Measurements from ENCODE around the gene CDH4.

The CDH4 gene

GRCh38 chr20:61661583-61661982, 409.5 kb downstream of the CDH4 start:
- Histone ChIP-seq H3K9me3 (ENCODE audit: control insufficient read depth in 1 of 2, low read length in 2 of 2) (no peaks in the 10 kb centered on the region), H3K4me1 (ENCODE audit: control insufficient read depth in 1 of 2, insufficient read depth in 2 of 2, low read length in 2 of 2) (no peaks in the 10 kb centered on the region), H3K27me3 (ENCODE audit: low read depth, low read length) (no peaks in the 10 kb centered on the region), H3K27ac (ENCODE audit: low read length) (no peak overlapping the region), H3K4me3 (ENCODE audit: low read depth in 1 of 2, low read length in 2 of 2) (no peak overlapping the region), H3K36me3 (ENCODE audit: control insufficient read depth in 1 of 2, insufficient read depth in 2 of 2, low read length in 2 of 2) (no peaks in the 10 kb centered on the region)

DNA sequence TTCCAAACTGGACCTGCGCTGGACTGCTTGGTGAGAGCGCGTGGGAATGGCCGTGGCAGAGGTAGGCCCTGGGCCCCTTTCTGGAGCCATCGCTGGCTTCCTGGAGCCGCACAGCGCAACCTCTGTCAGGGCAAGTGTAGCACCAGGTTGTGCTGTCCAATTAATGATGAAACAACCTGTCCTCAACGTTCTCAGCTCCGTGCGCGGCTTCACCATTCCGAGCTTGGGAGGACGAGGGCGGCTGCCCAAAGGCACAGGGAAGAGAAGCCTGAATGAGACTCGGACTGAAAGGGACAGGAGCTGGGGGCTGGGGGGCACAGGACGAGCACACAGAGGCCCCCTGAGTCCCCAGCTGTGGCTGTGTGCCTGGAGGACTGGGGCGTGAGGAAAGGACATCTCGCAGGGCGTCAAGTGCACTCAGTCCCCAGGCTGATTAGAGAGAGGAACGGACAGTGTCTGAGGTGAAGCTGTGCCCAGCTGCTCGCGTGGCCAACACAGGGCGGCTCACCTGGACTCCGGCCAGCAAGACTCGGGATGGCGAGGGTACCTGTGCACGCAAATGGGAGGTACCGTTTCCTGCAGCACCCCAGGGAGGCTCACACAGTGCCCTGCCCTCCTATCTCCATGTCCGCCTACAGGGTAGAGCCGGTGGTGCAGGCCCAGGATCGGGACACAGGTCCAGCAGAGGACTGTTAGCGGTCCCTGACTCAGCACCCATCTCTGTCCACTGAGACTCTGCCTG, 410.3 kb downstream of the CDH4 start:
- H3K4me3 ChIP-seq (ENCODE audit: low read depth in 1 of 2, low read length in 2 of 2) = no peak overlapping the region
- H3K4me1 ChIP-seq (ENCODE audit: control insufficient read depth in 1 of 2, insufficient read depth in 2 of 2, low read length in 2 of 2) = no peaks in the 10 kb centered on the region
- H3K27ac ChIP-seq (ENCODE audit: low read length) = no peak overlapping the region
- no peaks in the 10 kb centered on the region for H3K36me3 ChIP-seq (ENCODE audit: control insufficient read depth in 1 of 2, insufficient read depth in 2 of 2, low read length in 2 of 2)
- no peaks in the 10 kb centered on the region for H3K9me3 ChIP-seq (ENCODE audit: control insufficient read depth in 1 of 2, low read length in 2 of 2)
- no peaks in the 10 kb centered on the region for H3K27me3 ChIP-seq (ENCODE audit: low read depth, low read length)

DNA sequence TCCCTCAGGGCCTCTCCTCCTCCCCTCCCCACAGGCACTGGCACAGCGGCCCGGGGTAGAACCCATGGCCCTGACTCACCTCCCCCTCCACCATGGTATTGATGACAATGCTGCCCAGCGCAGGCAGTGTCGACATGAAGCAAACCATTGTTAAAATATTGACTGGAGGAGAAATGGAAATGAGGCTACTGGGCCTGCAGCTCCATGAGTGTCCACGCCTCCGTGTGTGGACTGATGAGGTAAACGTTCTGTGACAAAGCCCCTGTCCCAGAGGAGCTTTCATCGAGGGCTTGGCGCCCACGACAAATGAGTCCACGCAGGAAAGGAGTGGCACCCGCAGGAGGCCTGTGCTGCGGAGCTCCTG, 410.9 kb downstream of the CDH4 start:
- H3K27ac ChIP-seq (ENCODE audit: low read length) = no peak overlapping the region
- H3K4me3 ChIP-seq (ENCODE audit: low read depth in 1 of 2, low read length in 2 of 2) = no peak overlapping the region
- no peaks in the 10 kb centered on the region for H3K27me3 ChIP-seq (ENCODE audit: low read depth, low read length)
- H3K4me1 ChIP-seq (ENCODE audit: control insufficient read depth in 1 of 2, insufficient read depth in 2 of 2, low read length in 2 of 2) = no peaks in the 10 kb centered on the region
- H3K9me3 ChIP-seq (ENCODE audit: control insufficient read depth in 1 of 2, low read length in 2 of 2) = no peaks in the 10 kb centered on the region
- H3K36me3 ChIP-seq (ENCODE audit: control insufficient read depth in 1 of 2, insufficient read depth in 2 of 2, low read length in 2 of 2) = no peaks in the 10 kb centered on the region

- H3K36me3 ChIP-seq (ENCODE audit: control insufficient read depth in 1 of 2, insufficient read depth in 2 of 2, low read length in 2 of 2) = no peaks in the 10 kb centered on the region
- H3K27me3 ChIP-seq (ENCODE audit: low read depth, low read length) = no peaks in the 10 kb centered on the region
These were observed 411.7 kb downstream of the CDH4 start for GRCh38 chr20:61663521-61664425.

DNA sequence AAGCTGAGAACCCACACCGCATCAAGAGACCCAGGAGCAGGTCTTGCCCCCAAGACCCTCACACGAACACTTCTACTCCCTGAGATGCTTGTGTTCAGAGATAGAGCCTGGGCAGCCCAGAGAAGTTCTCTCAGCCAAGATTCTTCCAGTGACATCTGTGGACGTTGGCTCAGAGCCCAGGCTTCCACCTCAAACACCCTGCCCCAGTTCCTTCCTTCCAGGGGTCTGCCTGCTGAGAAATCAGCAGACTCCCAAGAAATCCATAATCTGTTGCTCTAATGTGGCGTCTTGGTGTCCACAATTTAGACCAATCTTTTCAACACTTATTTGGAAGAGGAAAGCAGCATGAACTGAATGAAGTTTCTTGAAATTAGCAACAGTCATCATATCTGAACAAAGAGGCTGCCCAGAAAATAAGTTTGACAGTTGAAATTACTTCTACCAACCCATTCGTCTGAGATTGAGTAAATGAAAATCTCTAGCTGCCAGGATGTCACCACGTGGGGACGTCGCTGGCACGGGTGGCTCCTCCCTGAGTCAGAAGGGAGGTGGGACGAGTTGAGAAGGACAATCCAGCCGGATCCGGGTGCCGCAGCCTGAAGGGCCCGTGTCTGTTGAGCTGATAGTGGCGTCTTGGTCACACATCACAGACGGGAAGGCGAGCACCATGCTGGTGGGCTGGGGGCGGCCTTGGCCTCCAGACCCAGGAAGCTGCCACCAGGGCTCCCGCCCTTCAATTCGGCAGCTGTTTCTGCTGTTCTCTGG, 412.7 kb downstream of the CDH4 start:
- Histone ChIP-seq H3K36me3 (ENCODE audit: control insufficient read depth in 1 of 2, insufficient read depth in 2 of 2, low read length in 2 of 2) (no peaks in the 10 kb centered on the region), H3K9me3 (ENCODE audit: control insufficient read depth in 1 of 2, low read length in 2 of 2) (no peaks in the 10 kb centered on the region), H3K4me3 (ENCODE audit: low read depth in 1 of 2, low read length in 2 of 2) (no peak overlapping the region), H3K27me3 (ENCODE audit: low read depth, low read length) (no peaks in the 10 kb centered on the region), H3K27ac (ENCODE audit: low read length) (no peak overlapping the region), H3K4me1 (ENCODE audit: control insufficient read depth in 1 of 2, insufficient read depth in 2 of 2, low read length in 2 of 2) (no peaks in the 10 kb centered on the region)

More at GRCh38 chr20:61663521-61664425, 411.7 kb downstream of the CDH4 start:
- Histone ChIP-seq H3K4me1 (ENCODE audit: control insufficient read depth in 1 of 2, insufficient read depth in 2 of 2, low read length in 2 of 2) (no peaks in the 10 kb centered on the region), H3K27ac (ENCODE audit: low read length) (no peak overlapping the region), H3K4me3 (ENCODE audit: low read depth in 1 of 2, low read length in 2 of 2) (no peak overlapping the region), H3K9me3 (ENCODE audit: control insufficient read depth in 1 of 2, low read length in 2 of 2) (no peaks in the 10 kb centered on the region)

DNA sequence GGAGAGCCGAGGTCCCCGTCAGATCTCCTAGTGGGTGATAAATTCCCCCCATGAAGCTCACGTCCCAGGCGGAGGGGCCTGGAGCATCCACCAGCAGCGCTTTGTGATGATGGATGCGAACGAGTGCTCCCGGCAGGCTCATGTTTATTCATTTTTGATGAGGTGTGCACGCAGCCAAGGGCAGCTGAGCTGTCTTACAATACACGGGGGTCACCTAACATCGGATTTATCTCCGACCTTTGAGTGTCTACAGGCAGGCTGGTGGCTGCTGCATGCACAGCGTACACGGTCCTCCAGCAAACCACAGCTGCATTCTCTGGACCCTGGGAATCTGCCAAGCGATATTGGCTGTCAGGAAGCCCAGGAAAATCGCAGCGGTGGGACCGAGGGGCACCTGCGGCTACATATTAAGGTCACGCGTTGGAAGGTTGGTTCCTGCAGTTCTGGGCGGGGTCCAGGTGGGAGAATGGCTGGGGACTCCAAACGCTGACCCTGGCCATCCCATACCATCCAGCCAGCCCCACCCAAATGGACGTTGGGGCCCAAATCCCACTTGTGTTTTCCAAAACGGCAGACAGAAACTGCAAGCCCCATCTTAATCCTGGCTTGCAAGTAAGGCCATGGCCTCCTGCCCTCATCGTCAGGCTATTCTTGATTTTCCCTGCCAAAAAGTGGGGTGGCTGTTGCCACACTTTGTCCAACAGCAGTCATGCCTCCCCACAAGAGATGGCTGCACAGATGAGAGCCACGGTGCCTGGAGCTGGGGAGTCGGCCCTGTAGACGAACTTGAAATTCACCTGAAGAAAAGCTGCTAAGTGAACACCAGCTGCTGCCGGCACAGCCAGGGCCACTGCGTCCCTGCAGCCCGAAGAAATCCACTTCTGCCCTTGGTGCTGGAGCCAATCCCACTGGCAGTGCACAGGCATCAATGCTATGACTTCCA, 413.7 kb downstream of the CDH4 start:
- no peaks in the 10 kb centered on the region for H3K36me3 ChIP-seq (ENCODE audit: control insufficient read depth in 1 of 2, insufficient read depth in 2 of 2, low read length in 2 of 2)
- no peaks in the 10 kb centered on the region for H3K27me3 ChIP-seq (ENCODE audit: low read depth, low read length)
- H3K4me1 ChIP-seq (ENCODE audit: control insufficient read depth in 1 of 2, insufficient read depth in 2 of 2, low read length in 2 of 2) = no peaks in the 10 kb centered on the region
- H3K4me3 ChIP-seq (ENCODE audit: low read depth in 1 of 2, low read length in 2 of 2) = no peak overlapping the region
- no peak overlapping the region for H3K27ac ChIP-seq (ENCODE audit: low read length)
- H3K9me3 ChIP-seq (ENCODE audit: control insufficient read depth in 1 of 2, low read length in 2 of 2) = no peaks in the 10 kb centered on the region

DNA sequence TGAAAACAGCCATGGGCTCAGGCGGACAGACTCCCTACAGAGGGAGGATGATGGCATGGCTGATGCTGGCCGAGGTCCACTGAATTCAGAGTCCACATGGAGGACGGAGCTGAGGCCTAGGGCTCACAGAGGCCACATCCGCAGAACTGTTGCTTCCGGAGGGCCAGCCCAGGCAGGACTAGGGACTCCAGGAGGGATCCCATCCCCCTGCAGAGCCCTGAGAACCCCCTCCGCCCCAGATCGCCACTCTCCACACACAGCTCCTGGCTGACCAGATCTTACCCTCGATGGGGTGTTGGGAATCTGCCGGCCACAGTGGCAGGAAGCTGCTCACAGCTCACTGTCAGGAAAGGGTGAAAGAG, 414.4 kb downstream of the CDH4 start:
- H3K27me3 ChIP-seq (ENCODE audit: low read depth, low read length) = no peaks in the 10 kb centered on the region
- no peaks in the 10 kb centered on the region for H3K4me1 ChIP-seq (ENCODE audit: control insufficient read depth in 1 of 2, insufficient read depth in 2 of 2, low read length in 2 of 2)
- no peaks in the 10 kb centered on the region for H3K36me3 ChIP-seq (ENCODE audit: control insufficient read depth in 1 of 2, insufficient read depth in 2 of 2, low read length in 2 of 2)
- H3K27ac ChIP-seq (ENCODE audit: low read length) = no peak overlapping the region
- no peaks in the 10 kb centered on the region for H3K9me3 ChIP-seq (ENCODE audit: control insufficient read depth in 1 of 2, low read length in 2 of 2)
- H3K4me3 ChIP-seq (ENCODE audit: low read depth in 1 of 2, low read length in 2 of 2) = no peak overlapping the region

DNA sequence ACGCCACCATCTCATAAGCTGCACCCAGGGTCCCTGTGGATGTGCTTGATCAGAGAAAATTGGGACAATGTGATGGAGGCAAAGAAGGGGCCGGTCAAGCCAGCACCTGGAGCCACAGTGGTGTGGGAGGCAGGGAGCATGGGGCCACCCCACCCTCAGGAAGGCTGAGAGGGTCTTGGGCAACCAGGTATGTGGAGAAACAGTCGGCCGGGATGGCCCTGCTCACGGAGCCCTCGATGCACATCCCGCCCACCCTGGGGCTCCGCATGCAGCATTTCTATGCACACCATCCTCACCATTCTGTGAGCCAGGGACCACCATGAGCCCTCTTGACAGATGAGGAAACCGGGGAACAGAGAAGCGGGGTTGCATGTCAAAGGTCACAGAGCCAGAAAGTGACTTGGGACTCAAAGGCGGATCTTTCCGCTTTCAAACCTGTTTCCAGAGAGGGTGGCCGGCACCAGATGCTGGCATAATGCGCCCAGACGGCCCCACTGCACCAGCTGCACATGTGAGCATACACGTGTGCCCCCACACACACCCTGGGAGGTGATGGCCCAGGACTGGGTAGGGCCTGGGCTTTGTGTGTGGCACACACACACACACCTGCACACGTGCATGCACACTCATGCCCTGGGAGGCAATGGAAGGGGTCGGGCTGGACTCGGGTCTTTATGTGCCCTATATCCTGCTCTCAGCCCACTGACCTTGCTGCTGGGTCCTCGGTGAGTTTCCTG, 415.2 kb downstream of the CDH4 start:
- no peaks in the 10 kb centered on the region for H3K4me1 ChIP-seq (ENCODE audit: control insufficient read depth in 1 of 2, insufficient read depth in 2 of 2, low read length in 2 of 2)
- H3K36me3 ChIP-seq (ENCODE audit: control insufficient read depth in 1 of 2, insufficient read depth in 2 of 2, low read length in 2 of 2) = no peaks in the 10 kb centered on the region
- no peak overlapping the region for H3K27ac ChIP-seq (ENCODE audit: low read length)
- no peaks in the 10 kb centered on the region for H3K9me3 ChIP-seq (ENCODE audit: control insufficient read depth in 1 of 2, low read length in 2 of 2)
- H3K27me3 ChIP-seq (ENCODE audit: low read depth, low read length) = no peaks in the 10 kb centered on the region
- no peak overlapping the region for H3K4me3 ChIP-seq (ENCODE audit: low read depth in 1 of 2, low read length in 2 of 2)

GRCh38 chr20:61668065-61668650, 416.1 kb downstream of the CDH4 start:
- Histone ChIP-seq H3K36me3 (ENCODE audit: control insufficient read depth in 1 of 2, insufficient read depth in 2 of 2, low read length in 2 of 2) (no peaks in the 10 kb centered on the region), H3K9me3 (ENCODE audit: control insufficient read depth in 1 of 2, low read length in 2 of 2) (no peaks in the 10 kb centered on the region), H3K27ac (ENCODE audit: low read length) (no peak overlapping the region), H3K4me3 (ENCODE audit: low read depth in 1 of 2, low read length in 2 of 2) (no peak overlapping the region), H3K4me1 (ENCODE audit: control insufficient read depth in 1 of 2, insufficient read depth in 2 of 2, low read length in 2 of 2) (no peaks in the 10 kb centered on the region), H3K27me3 (ENCODE audit: low read depth, low read length) (no peaks in the 10 kb centered on the region)
